BLaER1 treated with 17β-estradiol and CSF1 and Interleukin-3, amounts not matched to agents 10 nM and 100 nM (cell line): ENCODE results near the gene MB.
A peak's percentile ranks its signal among the peaks of the same experiment; 100 is the strongest.
"Not testable (repeated sequence)": the region's sequence is repeated elsewhere in the genome, so short reads cannot be mapped to it uniquely, and the experiment has no call there.

Experiments
- H3K27ac ChIP-seq, 11 experiments: shearing (Covaris generic); formaldehyde crosslinking; 2 replicates each; pipeline ENCODE4 v1.8.1; 2022
- H3K27me3 ChIP-seq, 11 experiments: shearing (Covaris generic); formaldehyde crosslinking; 2 replicates each; pipeline ENCODE4 v1.8.1; 2022
- H3K36me3 ChIP-seq, 11 experiments: shearing (Covaris generic); formaldehyde crosslinking; 2 replicates each; pipeline ENCODE4 v1.8.1; 2022
- H3K4me1 ChIP-seq, 10 experiments: shearing (Covaris generic); formaldehyde crosslinking; 2 replicates each; pipeline ENCODE4 v1.8.1; 2022
- H3K4me2 ChIP-seq, 11 experiments: shearing (Covaris generic); formaldehyde crosslinking; 2 replicates each; pipeline ENCODE4 v1.8.1; 2022
- H3K4me3 ChIP-seq, 10 experiments: shearing (Covaris generic); formaldehyde crosslinking; 2 replicates each; pipeline ENCODE4 v1.8.1; 2022
- H3K9ac ChIP-seq, 11 experiments: shearing (Covaris generic); formaldehyde crosslinking; 2 replicates each; pipeline ENCODE4 v1.8.1; 2022
- H3K9me3 ChIP-seq, 11 experiments: shearing (Covaris generic); formaldehyde crosslinking; replicated peaks in 1 of 11; 2 replicates each; pipeline ENCODE4 v1.8.1; 2022
- H4K20me1 ChIP-seq, 11 experiments: shearing (Covaris generic); formaldehyde crosslinking; 2 replicates each; pipeline ENCODE4 v1.8.1; 2022
- Cebpa-rat ChIP-seq, 11 experiments: shearing (Covaris generic); IDR thresholded peaks; 2 replicates each; pipeline ENCODE4 v1.8.1; 2022

MB gene

GRCh38 chr22:35617137-35617755, at the start of gene MB:
MB (minus strand) TSS chr22:35617329; CDS start chr22:35617257, 72 bp downstream.
- 0 out of 22 replicates have a peak within 1 kb of the TSS, but pooled peaks of 1 of the 11 experiments have one; percentile 15 for H3K9ac ChIP-seq
- peak within 1 kb of the TSS; percentile 57 to 92 (median 73) for H3K4me2 ChIP-seq
- no peaks in the 10 kb centered on the region for H4K20me1 ChIP-seq
- peak within 1 kb of the TSS in 3 of 11 experiments; percentile 11 to 87 (median 85); a peak in 6 of 22 replicates for H3K27ac ChIP-seq
- no peaks in the 10 kb centered on the region for H3K9me3 ChIP-seq
- TF ChIP-seq Cebpa-rat (IDR thresholded peaks at IDR 0.05), result no peak
- no peaks in the 10 kb centered on the region for H3K27me3 ChIP-seq
- H3K4me3 ChIP-seq, result 0 out of 20 replicates have a peak within 1 kb of the TSS, but pooled peaks of 1 of the 10 experiments have one; percentile 19
- H3K4me1 ChIP-seq, result peaks cover 26 to 63% (median 55%) of the 10 kb centered on the region in 10 experiments
- no peaks in the 10 kb centered on the region for H3K36me3 ChIP-seq

GRCh38 chr22:35666699-35667098, 49.6 kb upstream of the MB start:
- not testable (repeated sequence) for H4K20me1 ChIP-seq, H3K27me3 ChIP-seq, H3K9ac ChIP-seq, H3K4me2 ChIP-seq, H3K27ac ChIP-seq
- Histone ChIP-seq H3K36me3 (peaks cover 37 to 66% (median 49%) of the 10 kb centered on the region in 11 experiments), H3K9me3 (peaks cover 45 to 68% (median 57%) of the 10 kb centered on the region in 11 experiments), H3K4me3 (peak overlapping the region in 5 of 10 experiments; percentile 15 to 36 (median 30); a peak in 2 of 20 replicates), H3K4me1 (peaks cover 15 to 21% (median 17%) of the 10 kb centered on the region in 10 experiments)

- no peak overlapping the region for H3K4me2 ChIP-seq
- peaks cover 31 to 37% (median 33%) of the 10 kb centered on the region in 10 experiments for H3K4me1 ChIP-seq
- H3K9ac ChIP-seq, result no peak overlapping the region
- H4K20me1 ChIP-seq, result peaks cover 0 to 5% (median 0%) of the 10 kb centered on the region in 11 experiments; a peak in 1 of 22 replicates
- no peak overlapping the region for H3K27ac ChIP-seq
- TF ChIP-seq Cebpa-rat (IDR thresholded peaks at IDR 0.05), result no peak
- peaks cover 44 to 62% (median 51%) of the 10 kb centered on the region in 11 experiments for H3K9me3 ChIP-seq
- H3K27me3 ChIP-seq, result no peaks in the 10 kb centered on the region
- H3K4me3 ChIP-seq, result peak overlapping the region in 2 of 10 experiments; percentile 22 to 25; a peak in 4 of 20 replicates
- H3K36me3 ChIP-seq, result peaks cover 47 to 82% (median 60%) of the 10 kb centered on the region in 11 experiments
Measured at GRCh38 chr22:35664955-35665587, 47.9 kb upstream of the MB start.

- Histone ChIP-seq H3K4me1 (peaks cover 36 to 46% (median 41%) of the 10 kb centered on the region in 10 experiments), H3K36me3 (peaks cover 64 to 95% (median 77%) of the 10 kb centered on the region in 11 experiments), H3K4me2 (peak overlapping the region; percentile 30 to 87 (median 73); a peak in 21 of 22 replicates), H3K9me3 (peaks cover 45 to 66% (median 59%) of the 10 kb centered on the region in 11 experiments), H3K4me3 (peak overlapping the region in 8 of 10 experiments; percentile 8 to 44 (median 22); a peak in 9 of 20 replicates), H3K27me3 (no peaks in the 10 kb centered on the region), H3K9ac (peak overlapping the region in 10 of 11 experiments; percentile 18 to 71 (median 55); a peak in 19 of 22 replicates), H4K20me1 (peaks cover 0 to 5% (median 0%) of the 10 kb centered on the region in 11 experiments; a peak in 1 of 22 replicates), H3K27ac (peak overlapping the region; percentile 41 to 86 (median 75))
- TF ChIP-seq Cebpa-rat (IDR thresholded peaks at IDR 0.05), result no peak
Measured at GRCh38 chr22:35663371-35663770, 46.2 kb upstream of the MB start.

GRCh38 chr22:35662914-35663313, 45.8 kb upstream of the MB start:
- peak overlapping the region; percentile 41 to 86 (median 75) for H3K27ac ChIP-seq

GRCh38 chr22:35661464-35661863, 44.3 kb upstream of the MB start:
- no peaks in the 10 kb centered on the region for H3K27me3 ChIP-seq
- H3K9ac ChIP-seq, result no peak overlapping the region
- peaks cover 36 to 55% (median 41%) of the 10 kb centered on the region in 10 experiments for H3K4me1 ChIP-seq
- H3K4me3 ChIP-seq, result peak overlapping the region in 1 of 10 experiments; percentile 8; a peak in 1 of 20 replicates
- H3K27ac ChIP-seq, result peak overlapping the region in 8 of 11 experiments; percentile 68 to 80 (median 74); a peak in 10 of 22 replicates
- peaks cover 0 to 8% (median 0%) of the 10 kb centered on the region in 11 experiments; a peak in 2 of 22 replicates for H4K20me1 ChIP-seq
- H3K36me3 ChIP-seq, result peaks cover 67 to 95% (median 79%) of the 10 kb centered on the region in 11 experiments
- no peak for TF ChIP-seq Cebpa-rat (IDR thresholded peaks at IDR 0.05)
- H3K9me3 ChIP-seq, result peaks cover 32 to 56% (median 45%) of the 10 kb centered on the region in 11 experiments
- H3K4me2 ChIP-seq, result peak overlapping the region; percentile 69 to 87 (median 74); a peak in 20 of 22 replicates

More at GRCh38 chr22:35662914-35663313, 45.8 kb upstream of the MB start:
- no peaks in the 10 kb centered on the region for H3K27me3 ChIP-seq
- TF ChIP-seq Cebpa-rat (IDR thresholded peaks at IDR 0.05), result no peak
- H3K4me3 ChIP-seq, result peak overlapping the region in 7 of 10 experiments; percentile 11 to 44 (median 25); a peak in 7 of 20 replicates
- H3K9me3 ChIP-seq, result peaks cover 46 to 64% (median 56%) of the 10 kb centered on the region in 11 experiments
- peaks cover 0 to 5% (median 0%) of the 10 kb centered on the region in 11 experiments; a peak in 1 of 22 replicates for H4K20me1 ChIP-seq
- H3K4me2 ChIP-seq, result peak overlapping the region; percentile 30 to 87 (median 73)
- H3K36me3 ChIP-seq, result peaks cover 67 to 95% (median 79%) of the 10 kb centered on the region in 11 experiments
- H3K9ac ChIP-seq, result peak overlapping the region in 10 of 11 experiments; percentile 18 to 71 (median 55); a peak in 19 of 22 replicates
- H3K4me1 ChIP-seq, result peaks cover 36 to 50% (median 41%) of the 10 kb centered on the region in 10 experiments

- H4K20me1 ChIP-seq, result peaks cover 0 to 16% (median 0%) of the 10 kb centered on the region in 11 experiments; a peak in 4 of 22 replicates
- H3K27me3 ChIP-seq, result no peaks in the 10 kb centered on the region
- peak overlapping the region; percentile 47 to 80 (median 74) for H3K27ac ChIP-seq
- no peak for TF ChIP-seq Cebpa-rat (IDR thresholded peaks at IDR 0.05)
- H3K9me3 ChIP-seq, result peaks cover 22 to 47% (median 36%) of the 10 kb centered on the region in 11 experiments
- peak overlapping the region; percentile 69 to 87 (median 74) for H3K4me2 ChIP-seq
- H3K4me3 ChIP-seq, result peak overlapping the region in 4 of 10 experiments; percentile 8 to 30 (median 17); a peak in 5 of 20 replicates
- peak overlapping the region; percentile 34 to 68 (median 55); a peak in 20 of 22 replicates for H3K9ac ChIP-seq
- peaks cover 36 to 55% (median 41%) of the 10 kb centered on the region in 10 experiments for H3K4me1 ChIP-seq
- H3K36me3 ChIP-seq, result peaks cover 70 to 95% (median 79%) of the 10 kb centered on the region in 11 experiments
Measured at GRCh38 chr22:35660291-35661127, 43.4 kb upstream of the MB start.
